ENCODE data around the gene MAST4.

Gene MAST4

GRCh38 chr5:66992547-66992946, 396.4 kb downstream of the MAST4 start:
- no peak for DNase-seq (ENCODE audit: low spot score)

GRCh38 chr5:66993448-66993847, 397.3 kb downstream of the MAST4 start:
- DNase-seq (ENCODE audit: low spot score), result no peak

GRCh38 chr5:66993882-66994281, 397.7 kb downstream of the MAST4 start:
- DNase-seq (ENCODE audit: low spot score), result no peak

GRCh38 chr5:66994790-66995189, 398.6 kb downstream of the MAST4 start:
- DNase-seq (ENCODE audit: low spot score), result no peak

GRCh38 chr5:67000794-67001475, 404.7 kb downstream of the MAST4 start:
- no peak for DNase-seq (ENCODE audit: low spot score)

GRCh38 chr5:67002832-67003684, 406.9 kb downstream of the MAST4 start:
- DNase-seq (ENCODE audit: low spot score), result no peak

- DNase-seq (ENCODE audit: low spot score), result no peak
These were observed 407.4 kb downstream of the MAST4 start for GRCh38 chr5:67003685-67003934.

GRCh38 chr5:67003935-67004729, 407.9 kb downstream of the MAST4 start:
- DNase-seq (ENCODE audit: low spot score), result peak; percentile 51

GRCh38 chr5:67004730-67005350, 408.6 kb downstream of the MAST4 start:
- no peak for DNase-seq (ENCODE audit: low spot score)

GRCh38 chr5:67005737-67006499, 409.7 kb downstream of the MAST4 start:
- no peak for DNase-seq (ENCODE audit: low spot score)

GRCh38 chr5:67006500-67006848, 410.3 kb downstream of the MAST4 start:
- no peak for DNase-seq (ENCODE audit: low spot score)

GRCh38 chr5:67009028-67009427, 412.8 kb downstream of the MAST4 start:
- no peak for DNase-seq (ENCODE audit: low spot score)

GRCh38 chr5:67010684-67011409, 414.7 kb downstream of the MAST4 start:
- no peak for DNase-seq (ENCODE audit: low spot score)

GRCh38 chr5:67011422-67011821, 415.2 kb downstream of the MAST4 start:
- DNase-seq (ENCODE audit: low spot score), result no peak

- no peak for DNase-seq (ENCODE audit: low spot score)
These were observed 416.0 kb downstream of the MAST4 start for GRCh38 chr5:67012171-67012570.

- no peak for DNase-seq (ENCODE audit: low spot score)
These were observed 417.5 kb downstream of the MAST4 start for GRCh38 chr5:67013719-67014118.

GRCh38 chr5:67014191-67014590, 418.0 kb downstream of the MAST4 start:
- no peak for DNase-seq (ENCODE audit: low spot score)

- DNase-seq (ENCODE audit: low spot score), result no peak
These were observed 418.8 kb downstream of the MAST4 start for GRCh38 chr5:67014957-67015400.

GRCh38 chr5:67015541-67016191, 419.5 kb downstream of the MAST4 start:
- no peak for DNase-seq (ENCODE audit: low spot score)

GRCh38 chr5:67019065-67019845, 423.1 kb downstream of the MAST4 start:
- DNase-seq (ENCODE audit: low spot score), result no peak

Measured in pons (tissue), 1 donor.